GM19452 (cell line): Measurements from ENCODE around the gene FURIN.
"Not testable (repeated sequence)": the region's sequence is repeated elsewhere in the genome, so short reads cannot be mapped to it uniquely, and the experiment has no call there.

Experiments
- ATAC-seq: cut with Tn5 transposase; IDR thresholded peaks from one replicate; pipeline ENCODE4 v1.9.1; 2021; ENCODE audit not compliant: unreplicated experiment

FURIN gene

DNA sequence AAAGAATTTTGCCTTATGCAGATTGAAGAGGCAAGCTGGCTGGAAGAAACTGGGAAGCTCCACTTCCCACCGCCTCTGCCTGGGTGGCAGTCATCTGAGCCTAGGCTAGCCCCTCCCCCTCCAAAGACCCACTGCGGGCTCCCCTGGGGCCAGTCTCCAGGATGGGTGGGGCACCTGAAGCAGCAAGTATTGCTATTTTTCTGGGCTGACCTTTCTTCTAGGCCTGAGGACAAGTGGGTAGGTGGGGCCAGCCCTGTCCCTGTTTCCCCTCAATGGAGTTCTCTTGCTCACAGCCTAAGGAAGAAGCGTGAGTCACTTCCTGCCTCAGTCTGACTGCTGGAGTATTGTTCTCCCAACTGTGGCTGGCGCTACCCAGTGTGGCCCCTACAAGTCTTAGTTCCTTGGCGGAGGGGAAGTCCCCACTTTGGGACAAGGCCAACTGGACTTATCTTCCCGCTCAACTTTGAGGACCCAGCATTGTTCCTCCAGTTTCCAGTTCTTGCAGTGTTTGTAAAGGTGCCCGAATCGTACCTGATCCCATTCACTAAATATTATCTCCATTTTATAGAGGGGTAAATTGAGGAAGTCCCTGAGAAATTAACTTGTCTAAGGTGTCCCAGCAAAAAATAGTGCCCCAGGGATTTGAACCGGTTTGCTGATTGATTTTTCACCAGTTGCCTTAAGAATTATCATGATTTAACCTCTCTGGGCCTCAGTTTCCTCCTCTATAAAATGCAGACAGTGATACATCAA lies 1.4 kb downstream of the FURIN start:
- ATAC-seq: no peak

GRCh38 chr15:90870354-90871138 lies 2.2 kb downstream of the FURIN start:
- no peak for ATAC-seq

DNA sequence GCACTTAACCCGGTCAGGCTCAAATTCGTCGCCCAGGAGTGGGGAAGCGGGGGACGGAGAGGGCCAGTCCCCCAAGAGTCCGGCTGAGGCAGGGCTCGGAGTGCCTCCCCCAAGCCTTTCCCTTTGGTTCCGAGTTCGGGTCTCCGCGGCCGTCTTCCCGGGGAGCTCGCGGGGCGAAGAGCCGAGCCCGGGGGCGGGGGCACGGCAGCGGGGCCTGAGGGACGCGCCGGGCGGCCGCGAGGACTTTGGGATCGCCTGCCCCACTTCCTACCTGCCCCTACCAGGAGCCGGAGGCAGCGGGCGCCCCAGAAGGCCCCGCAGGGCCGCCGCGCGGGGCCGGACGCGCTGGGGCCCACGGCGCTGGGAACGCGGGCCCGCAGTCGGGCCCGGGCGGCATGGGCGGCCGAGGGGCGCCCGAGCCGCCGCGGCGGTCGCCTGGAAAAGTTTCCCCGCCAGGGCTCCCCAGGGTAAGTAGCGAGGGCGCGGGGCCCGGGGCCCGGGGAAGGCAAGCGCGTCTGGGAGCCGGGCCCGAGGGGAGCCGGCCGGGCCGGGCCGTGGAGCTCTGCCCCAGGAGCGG lies 2.8 kb downstream of the FURIN start:
- no peak for ATAC-seq

DNA sequence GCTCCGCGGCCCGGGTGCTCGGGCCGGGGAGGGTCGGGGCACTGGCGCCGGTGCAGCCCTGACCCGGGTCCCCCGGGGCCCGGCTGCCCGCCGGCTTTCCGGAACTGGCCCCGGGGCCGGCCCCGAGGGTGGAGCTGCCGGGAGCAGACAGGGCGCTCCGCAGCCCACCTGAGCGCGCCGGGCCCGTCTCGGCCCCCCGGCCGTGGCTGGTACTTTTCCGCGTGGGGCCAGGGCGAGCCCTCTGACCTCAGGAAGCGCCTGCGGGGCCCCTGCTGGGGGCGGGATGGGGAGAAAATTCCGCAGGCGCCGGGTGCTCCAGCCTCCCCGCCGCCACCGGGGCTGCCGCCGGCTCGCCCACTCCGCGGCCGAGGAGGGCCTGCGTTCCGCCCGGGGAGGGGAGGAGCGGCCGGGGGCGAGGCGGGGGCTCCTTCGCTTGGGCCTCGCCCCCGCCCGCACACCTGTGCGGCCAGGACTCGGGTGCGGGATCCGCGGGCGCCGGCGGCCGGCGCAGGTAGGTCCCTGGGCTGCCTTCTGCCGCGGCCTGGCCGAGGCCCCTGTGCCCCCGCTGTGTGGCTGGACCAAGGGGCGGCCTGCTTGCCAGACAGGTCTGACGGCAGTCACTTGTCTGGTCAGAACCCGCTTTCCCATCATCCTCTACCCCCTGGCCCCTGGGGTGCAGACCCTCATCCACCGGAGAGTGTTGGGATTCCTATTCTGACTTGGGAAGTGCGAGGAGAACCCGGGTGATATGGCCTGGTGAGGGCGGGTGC lies 3.5 kb downstream of the FURIN start:
- no peak for ATAC-seq

DNA sequence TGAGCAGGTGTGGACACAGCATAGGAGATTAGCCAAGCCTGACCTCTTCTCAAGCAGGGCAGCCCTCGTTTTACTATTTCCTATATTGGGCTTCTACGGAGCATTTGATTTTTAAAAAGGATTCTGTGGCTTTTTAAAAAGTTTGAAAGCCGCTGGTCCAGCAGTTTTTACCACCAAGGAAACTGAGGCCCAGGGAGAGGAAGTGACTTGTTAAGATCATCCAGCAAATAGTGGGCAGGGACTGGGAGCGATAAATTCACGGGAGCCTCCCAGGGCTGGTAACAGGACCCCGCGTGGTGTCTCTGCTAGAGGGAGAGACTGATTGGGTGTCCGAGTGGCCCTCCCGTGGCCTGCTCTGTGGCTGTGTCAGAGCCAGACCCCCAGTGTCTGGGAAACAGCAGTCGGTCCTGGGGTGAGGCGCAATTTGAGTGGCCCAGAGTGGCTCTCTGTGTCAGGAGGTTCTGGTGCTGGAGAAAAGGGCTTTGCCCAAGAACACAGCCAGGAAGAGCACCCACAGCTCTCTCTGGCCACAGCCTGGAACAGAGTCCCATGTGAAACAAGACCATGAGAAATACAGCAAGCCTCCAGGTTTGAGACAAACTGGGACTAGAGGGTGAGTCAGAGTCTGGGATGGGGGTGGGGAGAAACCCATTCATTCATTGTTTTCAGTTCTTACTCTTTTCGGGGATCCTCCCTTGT lies 4.2 kb downstream of the FURIN start:
- ATAC-seq: no peak

GRCh38 chr15:90873488-90873997 lies 5.2 kb downstream of the FURIN start:
- ATAC-seq: no peak

- no peak for ATAC-seq
These were observed 5.7 kb downstream of the FURIN start for GRCh38 chr15:90873998-90874605.

DNA sequence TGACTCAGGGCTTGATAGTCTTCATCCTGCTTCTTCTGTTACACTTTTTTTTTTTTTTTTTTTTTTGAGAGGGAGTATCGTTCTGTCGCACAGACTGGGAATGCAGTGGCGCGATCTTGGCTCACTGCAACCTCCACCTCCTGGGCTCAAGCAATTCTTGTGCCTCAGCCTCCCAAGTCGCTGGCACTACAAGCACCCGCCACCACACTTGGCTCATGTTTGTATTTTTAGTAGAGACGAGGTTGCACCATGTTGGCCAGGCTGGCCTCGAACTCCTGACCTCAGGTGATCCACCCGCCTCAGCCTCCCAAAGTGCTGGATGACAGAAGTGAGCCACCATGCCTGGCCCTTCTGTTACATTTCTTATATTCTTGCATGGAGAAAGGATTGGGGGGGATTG lies 6.6 kb downstream of the FURIN start:
- ATAC-seq: not testable (repeated sequence)

DNA sequence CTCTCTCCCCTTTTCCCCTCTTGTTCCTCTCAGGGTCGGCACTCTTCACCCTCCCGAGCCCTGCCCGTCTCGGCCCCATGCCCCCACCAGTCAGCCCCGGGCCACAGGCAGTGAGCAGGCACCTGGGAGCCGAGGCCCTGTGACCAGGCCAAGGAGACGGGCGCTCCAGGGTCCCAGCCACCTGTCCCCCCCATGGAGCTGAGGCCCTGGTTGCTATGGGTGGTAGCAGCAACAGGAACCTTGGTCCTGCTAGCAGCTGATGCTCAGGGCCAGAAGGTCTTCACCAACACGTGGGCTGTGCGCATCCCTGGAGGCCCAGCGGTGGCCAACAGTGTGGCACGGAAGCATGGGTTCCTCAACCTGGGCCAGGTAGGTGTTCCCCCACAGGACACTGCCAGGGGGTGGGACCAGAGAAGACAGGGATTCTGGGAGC lies 7.2 kb downstream of the FURIN start:
- no peak for ATAC-seq

GRCh38 chr15:90876046-90876445 lies 7.7 kb downstream of the FURIN start:
- ATAC-seq: no peak

- ATAC-seq: no peak
These were observed 8.3 kb downstream of the FURIN start for GRCh38 chr15:90876512-90877170.

GRCh38 chr15:90877315-90877714 lies 8.9 kb downstream of the FURIN start:
- no peak for ATAC-seq

- ATAC-seq: no peak
These were observed 9.6 kb downstream of the FURIN start for GRCh38 chr15:90877996-90878395.

- ATAC-seq: no peak
These were observed 10.3 kb downstream of the FURIN start for GRCh38 chr15:90878660-90879059.

GRCh38 chr15:90879730-90880366 lies 11.5 kb downstream of the FURIN start:
- no peak for ATAC-seq

GRCh38 chr15:90880381-90881145 lies 12.2 kb downstream of the FURIN start:
- ATAC-seq: no peak

GRCh38 chr15:90881181-90881977 lies 13.0 kb downstream of the FURIN start:
- no peak for ATAC-seq
